ENCODE data around the gene RABGAP1L.
A peak's percentile ranks its signal among the peaks of the same experiment; 100 is the strongest.

RABGAP1L gene

DNA sequence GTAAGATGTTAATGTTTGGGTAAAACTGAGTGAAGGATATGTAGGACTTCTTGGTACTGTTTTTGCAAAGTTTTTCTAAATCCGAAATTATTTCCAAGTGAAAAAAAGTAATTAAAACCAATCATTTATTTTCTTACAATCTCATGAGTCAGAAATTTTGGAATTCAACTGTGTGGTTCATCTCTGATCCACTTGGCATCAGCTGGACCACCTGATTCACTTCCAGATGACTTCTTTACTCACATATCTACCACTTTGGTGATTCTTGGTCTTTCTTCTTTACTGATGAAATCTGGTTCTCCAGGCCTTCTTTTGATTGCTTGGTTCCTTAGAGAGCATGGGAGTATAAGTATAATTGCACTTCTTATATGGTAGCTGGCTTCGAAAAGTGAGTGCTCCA is 585.6 kb downstream of the RABGAP1L start:
- H3K36me3 ChIP-seq, result no peaks in the 10 kb centered on the region
- no peak overlapping the region for H3K27ac ChIP-seq
- H3K4me1 ChIP-seq, result no peaks in the 10 kb centered on the region
- H3K4me2 ChIP-seq, result no peak overlapping the region
- no peaks in the 10 kb centered on the region for H3K27me3 ChIP-seq
- no peaks in the 10 kb centered on the region for H3K9me3 ChIP-seq
- no peak overlapping the region for H3K4me3 ChIP-seq
- H3K9ac ChIP-seq, result no peak overlapping the region
- no peak for TF ChIP-seq Cebpa-rat (IDR thresholded peaks at IDR 0.05)
- no peaks in the 10 kb centered on the region for H4K20me1 ChIP-seq

GRCh38 chr1:174746024-174746808 is 586.9 kb downstream of the RABGAP1L start:
- no peaks in the 10 kb centered on the region for H3K4me1 ChIP-seq
- H3K27ac ChIP-seq, result no peak overlapping the region
- H4K20me1 ChIP-seq, result no peaks in the 10 kb centered on the region
- H3K27me3 ChIP-seq, result no peaks in the 10 kb centered on the region
- no peak for TF ChIP-seq Cebpa-rat (IDR thresholded peaks at IDR 0.05)
- H3K4me2 ChIP-seq, result no peak overlapping the region
- H3K9me3 ChIP-seq, result no peaks in the 10 kb centered on the region
- no peak overlapping the region for H3K4me3 ChIP-seq
- no peaks in the 10 kb centered on the region for H3K36me3 ChIP-seq
- H3K9ac ChIP-seq, result no peak overlapping the region

GRCh38 chr1:174747613-174748012 is 588.3 kb downstream of the RABGAP1L start:
- no peaks in the 10 kb centered on the region for H3K9me3 ChIP-seq
- H3K4me2 ChIP-seq, result no peak overlapping the region
- no peaks in the 10 kb centered on the region for H3K4me1 ChIP-seq
- no peak for TF ChIP-seq Cebpa-rat (IDR thresholded peaks at IDR 0.05)
- H4K20me1 ChIP-seq, result no peaks in the 10 kb centered on the region
- no peak overlapping the region for H3K4me3 ChIP-seq
- no peak overlapping the region for H3K27ac ChIP-seq
- H3K9ac ChIP-seq, result no peak overlapping the region
- H3K27me3 ChIP-seq, result no peaks in the 10 kb centered on the region
- no peaks in the 10 kb centered on the region for H3K36me3 ChIP-seq

DNA sequence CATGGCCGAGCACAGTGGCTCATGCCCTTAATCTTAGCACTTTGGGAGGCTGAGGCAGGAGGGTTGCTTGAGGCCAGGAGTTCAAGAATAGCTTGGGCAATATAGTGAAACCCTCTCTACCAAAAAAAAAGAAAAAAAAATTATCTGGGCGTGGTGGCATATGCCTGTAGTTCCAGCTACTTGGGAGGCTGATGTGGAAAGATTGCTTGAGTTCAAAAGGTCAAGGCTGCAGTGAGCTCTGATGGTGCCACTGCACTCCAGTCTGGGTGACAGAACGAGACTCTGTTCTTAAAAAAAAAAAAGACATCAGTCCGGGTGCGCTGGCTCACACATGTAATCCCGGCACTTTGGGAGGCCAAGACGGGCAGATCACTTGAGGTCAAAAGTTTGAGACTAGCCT is 589.3 kb downstream of the RABGAP1L start:
- H3K27ac ChIP-seq, result no peak overlapping the region
- H4K20me1 ChIP-seq, result no peaks in the 10 kb centered on the region
- H3K4me2 ChIP-seq, result no peak overlapping the region

GRCh38 chr1:174753131-174753530 is 593.8 kb downstream of the RABGAP1L start:
- Histone ChIP-seq H3K4me3 (no peak overlapping the region), H3K27ac (no peak overlapping the region), H3K4me2 (no peak overlapping the region), H3K4me1 (no peaks in the 10 kb centered on the region), H3K9ac (no peak overlapping the region), H3K36me3 (no peaks in the 10 kb centered on the region), H3K9me3 (no peaks in the 10 kb centered on the region), H4K20me1 (no peaks in the 10 kb centered on the region), H3K27me3 (no peaks in the 10 kb centered on the region)
- TF ChIP-seq Cebpa-rat (IDR thresholded peaks at IDR 0.05), result no peak

More for the DNA sequence above, 589.3 kb downstream of the RABGAP1L start:
- TF ChIP-seq Cebpa-rat (IDR thresholded peaks at IDR 0.05), result no peak
- Histone ChIP-seq H3K4me3 (no peak overlapping the region), H3K36me3 (no peaks in the 10 kb centered on the region), H3K4me1 (no peaks in the 10 kb centered on the region), H3K9me3 (no peaks in the 10 kb centered on the region), H3K9ac (no peak overlapping the region), H3K27me3 (no peaks in the 10 kb centered on the region)

GRCh38 chr1:174761335-174761734 is 602.0 kb downstream of the RABGAP1L start:
- H3K9me3 ChIP-seq, result no peaks in the 10 kb centered on the region
- no peak overlapping the region for H3K9ac ChIP-seq
- H4K20me1 ChIP-seq, result no peaks in the 10 kb centered on the region
- TF ChIP-seq Cebpa-rat (IDR thresholded peaks at IDR 0.05), result no peak
- H3K4me1 ChIP-seq, result no peaks in the 10 kb centered on the region; the same call in 1 of the 2 replicates
- H3K4me3 ChIP-seq, result no peak overlapping the region
- no peak overlapping the region for H3K4me2 ChIP-seq
- H3K27ac ChIP-seq, result no peak overlapping the region
- H3K27me3 ChIP-seq, result no peaks in the 10 kb centered on the region
- no peaks in the 10 kb centered on the region; the same call in 1 of the 2 replicates for H3K36me3 ChIP-seq

DNA sequence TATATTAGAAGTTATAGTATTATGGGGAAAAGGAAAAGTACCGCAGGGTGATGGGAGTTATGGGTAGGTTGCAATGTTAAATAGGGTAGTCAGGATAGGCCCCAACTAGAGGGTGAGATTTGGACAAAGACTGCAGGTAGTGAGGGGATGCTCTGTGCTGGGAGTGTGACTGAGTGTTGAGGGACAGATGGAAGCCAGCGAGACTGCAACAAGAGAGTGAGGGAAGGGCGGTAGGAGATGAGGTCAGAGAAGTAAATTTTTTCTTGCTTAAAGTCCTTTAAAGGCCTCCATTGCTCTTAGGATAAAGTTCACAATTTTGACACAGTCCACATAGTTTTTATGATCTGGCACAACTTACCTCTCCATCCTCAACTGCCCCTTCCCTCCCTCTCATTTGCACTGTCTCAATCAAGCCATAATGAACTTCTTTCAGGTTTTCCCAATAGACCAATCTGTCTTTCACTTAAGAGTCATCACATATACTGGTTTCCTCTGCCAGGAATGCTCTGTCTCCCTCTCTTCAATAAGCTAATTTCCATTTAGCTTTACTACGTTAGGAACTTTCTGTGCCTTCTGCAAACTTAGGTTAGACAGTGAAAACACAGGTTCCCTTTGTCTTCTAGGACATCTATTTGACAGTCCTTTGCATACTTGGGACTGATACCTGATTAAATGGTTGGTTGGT is 602.7 kb downstream of the RABGAP1L start:
- Histone ChIP-seq H3K4me2 (no peak overlapping the region), H4K20me1 (no peaks in the 10 kb centered on the region), H3K9me3 (no peaks in the 10 kb centered on the region), H3K4me1 (peaks cover 6% of the 10 kb centered on the region), H3K27me3 (no peaks in the 10 kb centered on the region), H3K36me3 (no peaks in the 10 kb centered on the region; the same call in 1 of the 2 replicates), H3K4me3 (no peak overlapping the region), H3K27ac (no peak overlapping the region), H3K9ac (no peak overlapping the region)
- no peak for TF ChIP-seq Cebpa-rat (IDR thresholded peaks at IDR 0.05)

GRCh38 chr1:174764191-174764590 is 604.9 kb downstream of the RABGAP1L start:
- H3K4me2 ChIP-seq, result no peak overlapping the region
- no peaks in the 10 kb centered on the region; the same call in 1 of the 2 replicates for H3K36me3 ChIP-seq
- H3K27ac ChIP-seq, result no peak overlapping the region
- H3K4me3 ChIP-seq, result no peak overlapping the region
- H3K9ac ChIP-seq, result no peak overlapping the region
- no peaks in the 10 kb centered on the region for H3K27me3 ChIP-seq
- H3K4me1 ChIP-seq, result peaks cover 28% of the 10 kb centered on the region
- no peaks in the 10 kb centered on the region for H4K20me1 ChIP-seq
- no peak for TF ChIP-seq Cebpa-rat (IDR thresholded peaks at IDR 0.05)
- H3K9me3 ChIP-seq, result 0 out of 2 replicates have a peak, but pooled peaks cover 4% of the 10 kb centered on the region

- no peaks in the 10 kb centered on the region for H3K36me3 ChIP-seq
- H3K4me2 ChIP-seq, result peak overlapping the region; percentile 57
- H3K4me3 ChIP-seq, result no peak overlapping the region
- H3K4me1 ChIP-seq, result peaks cover 48% of the 10 kb centered on the region
- no peaks in the 10 kb centered on the region for H3K27me3 ChIP-seq
- no peak overlapping the region for H3K27ac ChIP-seq
- 0 out of 2 replicates have a peak, but pooled peaks cover 4% of the 10 kb centered on the region for H3K9me3 ChIP-seq
- no peaks in the 10 kb centered on the region for H4K20me1 ChIP-seq
- TF ChIP-seq Cebpa-rat (IDR thresholded peaks at IDR 0.05), result no peak
- no peak overlapping the region for H3K9ac ChIP-seq
Measured at GRCh38 chr1:174766727-174767126, 607.4 kb downstream of the RABGAP1L start.

GRCh38 chr1:174768516-174768915 is 609.2 kb downstream of the RABGAP1L start:
- H3K27ac ChIP-seq, result peak overlapping the region; percentile 49
- H3K27me3 ChIP-seq, result no peaks in the 10 kb centered on the region
- 0 out of 2 replicates have a peak, but pooled peaks cover 4% of the 10 kb centered on the region for H3K9me3 ChIP-seq
- H4K20me1 ChIP-seq, result no peaks in the 10 kb centered on the region
- no peak for TF ChIP-seq Cebpa-rat (IDR thresholded peaks at IDR 0.05)
- H3K4me1 ChIP-seq, result peaks cover 54% of the 10 kb centered on the region
- peak overlapping the region; percentile 51; the same call in 1 of the 2 replicates for H3K9ac ChIP-seq
- H3K36me3 ChIP-seq, result no peaks in the 10 kb centered on the region
- peak overlapping the region; percentile 57 for H3K4me2 ChIP-seq
- H3K4me3 ChIP-seq, result no peak overlapping the region
